A549 treated with AZD9567 at 1 μM for 4 hours (cell line): ENCODE measurements around the gene WDSUB1. TPM values are rescaled to one million over a fixed set of nuclear protein-coding genes. Genes with fewer than 3 reads are reported as not detected.

Experiments used
- total RNA-seq: library from RNA; stranded (reverse); fragments of 200-300 nt; extraction: Qiagen RNA extraction; gene quantifications from 5 replicates; pipeline ENCODE4 v1.2.3, GENCODE V29; 2022; ENCODE audit not compliant: insufficient read depth

Gene WDSUB1, protein sequence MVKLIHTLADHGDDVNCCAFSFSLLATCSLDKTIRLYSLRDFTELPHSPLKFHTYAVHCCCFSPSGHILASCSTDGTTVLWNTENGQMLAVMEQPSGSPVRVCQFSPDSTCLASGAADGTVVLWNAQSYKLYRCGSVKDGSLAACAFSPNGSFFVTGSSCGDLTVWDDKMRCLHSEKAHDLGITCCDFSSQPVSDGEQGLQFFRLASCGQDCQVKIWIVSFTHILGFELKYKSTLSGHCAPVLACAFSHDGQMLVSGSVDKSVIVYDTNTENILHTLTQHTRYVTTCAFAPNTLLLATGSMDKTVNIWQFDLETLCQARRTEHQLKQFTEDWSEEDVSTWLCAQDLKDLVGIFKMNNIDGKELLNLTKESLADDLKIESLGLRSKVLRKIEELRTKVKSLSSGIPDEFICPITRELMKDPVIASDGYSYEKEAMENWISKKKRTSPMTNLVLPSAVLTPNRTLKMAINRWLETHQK
- total RNA-seq = 5.2 to 7.6 TPM (median 6.9 TPM) in 5 replicates

DNA sequence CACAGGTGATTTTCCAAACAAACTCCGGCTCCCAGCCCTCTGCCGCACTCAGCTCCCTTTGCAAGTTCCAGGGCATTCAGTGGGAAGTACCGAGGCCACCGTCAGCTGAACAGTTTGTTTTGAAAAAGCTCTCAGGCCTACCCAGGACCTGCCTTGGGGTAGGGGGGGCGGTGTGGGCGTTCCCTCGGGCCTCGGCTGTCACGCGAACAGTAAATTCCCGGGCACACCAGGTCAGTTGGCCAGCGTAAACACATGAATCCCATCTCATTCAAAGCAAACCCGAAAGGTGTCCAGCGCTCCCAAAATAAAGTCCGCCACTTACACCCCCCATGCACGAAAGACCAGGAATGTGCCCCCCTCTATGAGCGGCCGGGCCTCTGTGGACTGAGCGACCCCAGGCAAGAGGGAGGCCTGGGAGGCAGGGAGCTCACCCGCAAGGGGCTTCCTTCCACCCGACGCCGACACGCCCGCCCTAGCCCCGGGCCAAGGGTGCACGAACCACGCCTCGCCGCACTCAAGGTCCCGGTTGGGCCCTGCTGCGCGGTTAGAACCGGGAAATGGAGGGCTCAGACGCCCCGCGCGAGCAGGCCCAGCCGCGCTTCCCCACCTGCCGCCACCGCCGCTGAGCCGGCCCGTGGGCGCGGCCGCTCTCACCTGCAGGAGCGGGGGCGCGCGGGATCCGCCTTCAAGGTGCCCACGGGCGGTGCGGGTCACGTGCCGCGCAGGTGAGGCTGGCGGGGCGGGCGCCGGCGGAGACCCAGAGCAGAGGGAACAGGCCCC lies at the start of gene WDSUB1:
Gene WDSUB1 (minus strand): TSS at position 775 of the 780 bp plus-strand sequence. CDS start 3,634 bp downstream, outside the sequence.

